Endothelial cell of umbilical vein (primary cell): Measurements from ENCODE around the gene PAX6. TPM values are rescaled to one million over a fixed set of nuclear protein-coding genes. Genes with fewer than 3 reads are reported as not detected.

Source experiments
- BruUV-seq: library from RNA; stranded (reverse); fragments of 400-500 nt; replicated peaks from 2 replicates; lab custom pipeline; 2021; lab: Mats Ljungman, UMichigan
- CTCF ChIA-PET: fragments of 300-600, 350-600 bp; sonication (Branson Sonifier 250); formaldehyde crosslinking; loops from one replicate; lab custom pipeline; 2021; ENCODE audit warnings: antibody characterized with exemption, inconsistent platforms; lab: Charles Lee
- POLR2A ChIA-PET: fragments of 300-600, 350-600 bp; sonication (Branson Sonifier 250); formaldehyde crosslinking; loops from one replicate; lab custom pipeline; 2021; ENCODE audit warnings: antibody characterized with exemption, inconsistent platforms; lab: Charles Lee
- DNase-seq: peaks from one replicate; pipeline ENCODE4 v3.0.0-alpha.2; 2011; ENCODE audit warnings: low read depth, low spot score
- FAIRE-seq: peaks from 2 replicates; lab custom pipeline; 2011; peaks lifted over from hg19 to GRCh38; lab: Jason Lieb, UNC
- H2AFZ ChIP-seq: 2 replicates; pipeline ENCODE4 v1.6.0; 2012; ENCODE audit warnings: low read depth, low read length, control low read depth, inconsistent platforms
- H3K27ac ChIP-seq: 2 replicates; pipeline ENCODE4 v1.5.1; 2011; ENCODE audit warnings: low read depth, mild to moderate bottlenecking, control low read depth, low read length, moderate library complexity; ENCODE audit not compliant: insufficient read depth
- H3K27me3 ChIP-seq, 2 experiments: 2 replicates each; pipeline versions ENCODE4 v1.6.0 to v1.6.1; 2011; ENCODE audit warnings: low read length in 2 of 2, mixed read lengths in 1 of 2; ENCODE audit not compliant: control insufficient read depth in 2 of 2, insufficient read depth in 2 of 2
- H3K36me3 ChIP-seq, 2 experiments: 2 replicates in 1 of 2; 3 replicates in 1 of 2; pipeline ENCODE4 v1.5.1; 2011; ENCODE audit warnings: low read length in 2 of 2, mild to moderate bottlenecking in 1 of 2, moderate library complexity in 1 of 2; ENCODE audit not compliant: control insufficient read depth in 2 of 2, insufficient read depth in 2 of 2; ENCODE audit errors: extremely low read depth in 1 of 2
- H3K4me1 ChIP-seq: 3 replicates; pipeline ENCODE4 v1.5.1; 2011; ENCODE audit warnings: mild to moderate bottlenecking, low read length; ENCODE audit not compliant: control insufficient read depth, insufficient read depth; ENCODE audit errors: extremely low read depth
- H3K4me2 ChIP-seq: 2 replicates; pipeline ENCODE4 v1.6.1; 2011; ENCODE audit warnings: low read length, control low read depth, mixed read lengths; ENCODE audit not compliant: insufficient read depth
- H3K4me3 ChIP-seq, 3 experiments: fragments of 200-600 bp in 1 of 3; sonication (generic), shearing (Covaris generic) in 1 of 3; replicated peaks in 1 of 3; 2 replicates each; pipeline ENCODE4 v1.5.1; 2011 to 2016; ENCODE audit warnings: control low read depth in 3 of 3, low read length in 3 of 3, mild to moderate bottlenecking in 2 of 3, inconsistent platforms in 1 of 3, low read depth in 1 of 3, moderate library complexity in 1 of 3; ENCODE audit not compliant: insufficient read depth in 1 of 3
- H3K79me2 ChIP-seq: 2 replicates; pipeline ENCODE4 v1.6.0; 2012; ENCODE audit warnings: low read length, inconsistent platforms; ENCODE audit not compliant: control insufficient read depth, insufficient read depth
- H3K9ac ChIP-seq: replicated peaks from 2 replicates; pipeline ENCODE3; 2011; ENCODE audit warnings: low read length, control low read depth; ENCODE audit not compliant: insufficient read depth; ENCODE audit errors: extremely low read depth
- H3K9me1 ChIP-seq: replicated peaks from 3 replicates; pipeline ENCODE4 v1.6.0; 2011; ENCODE audit warnings: mild to moderate bottlenecking, low read length; ENCODE audit not compliant: control insufficient read depth, insufficient read depth; ENCODE audit errors: extremely low read depth
- H3K9me3 ChIP-seq: replicated peaks from 2 replicates; pipeline ENCODE4 v1.5.1; 2012; ENCODE audit warnings: low read length, inconsistent platforms; ENCODE audit not compliant: control insufficient read depth, insufficient read depth
- H4K20me1 ChIP-seq: replicated peaks from 2 replicates; pipeline ENCODE3; 2011; ENCODE audit warnings: mild to moderate bottlenecking, low read length; ENCODE audit not compliant: control insufficient read depth, insufficient read depth; ENCODE audit errors: extremely low read depth
- CTCF ChIP-seq, 2 donors: IDR thresholded peaks; 1 replicate in 1 of 2; 2 replicates in 1 of 2; pipeline ENCODE4 v1.5.1; 2011; ENCODE audit warnings: low read length in 2 of 2, mild to moderate bottlenecking in 2 of 2, moderate library complexity in 2 of 2, control low read depth in 1 of 2, inconsistent platforms in 1 of 2, low read depth in 1 of 2; ENCODE audit not compliant: insufficient read depth in 1 of 2; ENCODE audit errors: extremely low read depth in 1 of 2
- EZH2 ChIP-seq: IDR thresholded peaks from 2 replicates; pipeline ENCODE4 v1.6.1; 2012; ENCODE audit warnings: borderline replicate concordance, low read depth, mild to moderate bottlenecking, moderate library complexity, low read length, inconsistent platforms; ENCODE audit not compliant: severe bottlenecking
- FOS ChIP-seq: IDR thresholded peaks from 2 replicates; pipeline ENCODE4 v1.6.1; 2011; ENCODE audit warnings: mild to moderate bottlenecking, low read length, moderate library complexity, borderline replicate concordance; ENCODE audit not compliant: insufficient read depth
- GATA2 ChIP-seq: IDR thresholded peaks from 2 replicates; pipeline ENCODE4 v1.7.0; 2011; ENCODE audit warnings: low read depth, mild to moderate bottlenecking, moderate library complexity, mixed read lengths, low read length; ENCODE audit not compliant: insufficient read length, insufficient read depth
- JUN ChIP-seq: IDR thresholded peaks from 2 replicates; pipeline ENCODE4 v1.6.1; 2011; ENCODE audit warnings: borderline replicate concordance, low read depth; ENCODE audit not compliant: insufficient read length, insufficient read depth
- MYC ChIP-seq: IDR thresholded peaks from one replicate; pipeline ENCODE4 v1.6.1; 2011; ENCODE audit warnings: mild to moderate bottlenecking, low read depth, low read length
- POLR2A ChIP-seq: IDR thresholded peaks from 2 replicates; pipeline ENCODE4 v1.6.1; 2012; ENCODE audit warnings: low read depth, mild to moderate bottlenecking, control low read depth, low read length
- POLR2AphosphoS5 ChIP-seq: IDR thresholded peaks from 2 replicates; pipeline ENCODE4 v1.6.1; 2012; ENCODE audit warnings: low read depth, mild to moderate bottlenecking, control low read depth, low read length, moderate library complexity; ENCODE audit not compliant: insufficient read depth
- dilution Hi-C: fragments of 300-500 bp; cut with MboI; formaldehyde crosslinking; loops from one replicate; pipeline ENCODE4 v1.15.0; 2019; ENCODE audit warnings: low sequenced_read_pairs; ENCODE audit not compliant: extremely low pct_ligation_motif_present
- intact Hi-C: fragments of 100-400 bp; cut with micrococcal nuclease; formaldehyde crosslinking; loops from one replicate; pipeline ENCODE4 v1.10.0; 2022
- polyA plus RNA-seq, 4 experiments: library from polyadenylated mRNA; depleted of rRNA in 3 of 4; stranded (reverse) in 3 of 4; unstranded in 1 of 4; fragments of >200 nt; gene quantifications; 2 replicates each; pipeline versions ENCODE4 v1.2.1 to v1.2.3, GENCODE V29; 2011 to 2012; ENCODE audit warnings: missing spikeins in 1 of 4
- total RNA-seq: library from RNA; stranded (reverse); gene quantifications from 2 replicates; pipeline ENCODE4 v1.2.3, GENCODE V29; 2021
- TF ChIP-seq, protein P1 (sequence below): IDR thresholded peaks from 2 replicates; pipeline ENCODE4 v1.6.1; 2011; ENCODE audit not compliant: insufficient read depth, insufficient read length

The PAX6 gene
- total and polyA plus RNA-seq, 2 donors (not counting 3 experiments of a cell fraction or from before 2014, with no cell fraction given), result not detected

- no TSS peak for BruUV-seq
- Histone ChIP-seq H3K9ac (no peak overlapping the region), H3K4me3 (no peak overlapping the region), H3K4me2 (no peak overlapping the region), H3K27ac (no peak overlapping the region), H2AFZ (no peak overlapping the region), H4K20me1 (no peaks in the 10 kb centered on the region), H3K27me3 (peaks cover 95 to 99% of the 10 kb centered on the region in 2 experiments), H3K36me3 (no peaks in the 10 kb centered on the region), H3K9me3 (no peaks in the 10 kb centered on the region), H3K4me1 (peaks cover 3% of the 10 kb centered on the region), H3K9me1 (no peaks in the 10 kb centered on the region), H3K79me2 (no peaks in the 10 kb centered on the region)
- FAIRE-seq (no peak), DNase-seq (no peak)
- dilution Hi-C loops (no loop called here), intact Hi-C loops (no loop called here)
- ChIA-PET CTCF (interaction anchor here (1.6 kb wide), 1 partner anchor 13 kb away, joined by 6 read pairs; no protein-coding TSS in a partner anchor), POLR2A (interaction anchor here (0.7 kb wide), 1 partner anchor 62 kb away, joined by 3 read pairs; no protein-coding TSS in a partner anchor)
- TF ChIP-seq MYC, result no peak
- TF ChIP-seq, protein P1, sequence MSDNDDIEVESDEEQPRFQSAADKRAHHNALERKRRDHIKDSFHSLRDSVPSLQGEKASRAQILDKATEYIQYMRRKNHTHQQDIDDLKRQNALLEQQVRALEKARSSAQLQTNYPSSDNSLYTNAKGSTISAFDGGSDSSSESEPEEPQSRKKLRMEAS, result no peak
- no peak for TF ChIP-seq JUN
- TF ChIP-seq EZH2, result no peak
- no peak for TF ChIP-seq FOS
- no peak for TF ChIP-seq POLR2AphosphoS5
- no peak for TF ChIP-seq POLR2A
- no peak for TF ChIP-seq GATA2
- TF ChIP-seq CTCF (IDR thresholded peaks at IDR 0.05; ENCODE audit: extremely low read depth in 1 of 2, insufficient read depth in 1 of 2, low read depth in 1 of 2, low read length in 2 of 2), result no peak
Measured at GRCh38 chr11:31822927-31823643, 12.0 kb upstream of the PAX6 start.
